Measurements from ENCODE around the gene RTP4. TPM values are rescaled to one million over a fixed set of nuclear protein-coding genes. Genes with fewer than 3 reads are reported as not detected.

Gene RTP4
- total RNA-seq, 1 experiment from 2014 or later, result 2.5 TPM

GRCh38 chr3:187325632-187326031, 42.6 kb upstream of the RTP4 start:
- no peaks in the 10 kb centered on the region for H3K36me3 ChIP-seq (ENCODE audit: control insufficient read depth, insufficient read depth, low read length)
- intact Hi-C loops (cut with micrococcal nuclease; ENCODE audit: unreplicated experiment) (no loop called here), in situ Hi-C loops (cut with HindIII; ENCODE audit: low pct_unique_long_range_greater_than_20kb, low sequenced_read_pairs) (no loop called here)
- H3K27me3 ChIP-seq (ENCODE audit: control insufficient read depth, insufficient read depth, low read length), result no peaks in the 10 kb centered on the region
- H3K27ac ChIP-seq (ENCODE audit: low read length), result no peak overlapping the region
- no TSS peak for BruUV-seq (replicated peaks)
- ATAC-seq, result no peak
- ChIA-PET POLR2A (no interaction called here), CTCF (no interaction called here)
- TF ChIP-seq TCF7L2 (IDR thresholded peaks at IDR 0.05; ENCODE audit: low read depth, low read length) (no peak), POLR2AphosphoS5 (IDR thresholded peaks at IDR 0.05; ENCODE audit: low read depth, low read length) (no peak), REST (IDR thresholded peaks at IDR 0.05; ENCODE audit: insufficient read depth in 1 of 2, low read depth in 2 of 2, low read length in 1 of 2) (no peak), SIN3A (IDR thresholded peaks at IDR 0.05; ENCODE audit: borderline replicate concordance, insufficient read depth, low read depth, low read length) (no peak)
- TF ChIP-seq, protein P1, sequence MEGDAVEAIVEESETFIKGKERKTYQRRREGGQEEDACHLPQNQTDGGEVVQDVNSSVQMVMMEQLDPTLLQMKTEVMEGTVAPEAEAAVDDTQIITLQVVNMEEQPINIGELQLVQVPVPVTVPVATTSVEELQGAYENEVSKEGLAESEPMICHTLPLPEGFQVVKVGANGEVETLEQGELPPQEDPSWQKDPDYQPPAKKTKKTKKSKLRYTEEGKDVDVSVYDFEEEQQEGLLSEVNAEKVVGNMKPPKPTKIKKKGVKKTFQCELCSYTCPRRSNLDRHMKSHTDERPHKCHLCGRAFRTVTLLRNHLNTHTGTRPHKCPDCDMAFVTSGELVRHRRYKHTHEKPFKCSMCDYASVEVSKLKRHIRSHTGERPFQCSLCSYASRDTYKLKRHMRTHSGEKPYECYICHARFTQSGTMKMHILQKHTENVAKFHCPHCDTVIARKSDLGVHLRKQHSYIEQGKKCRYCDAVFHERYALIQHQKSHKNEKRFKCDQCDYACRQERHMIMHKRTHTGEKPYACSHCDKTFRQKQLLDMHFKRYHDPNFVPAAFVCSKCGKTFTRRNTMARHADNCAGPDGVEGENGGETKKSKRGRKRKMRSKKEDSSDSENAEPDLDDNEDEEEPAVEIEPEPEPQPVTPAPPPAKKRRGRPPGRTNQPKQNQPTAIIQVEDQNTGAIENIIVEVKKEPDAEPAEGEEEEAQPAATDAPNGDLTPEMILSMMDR (IDR thresholded peaks at IDR 0.05), result no peak
- H3K4me3 ChIP-seq (ENCODE audit: low read depth in 2 of 2, low read length in 2 of 2), result no peak overlapping the region
- no peaks in the 10 kb centered on the region for H3K9me3 ChIP-seq (ENCODE audit: control insufficient read depth, insufficient read depth, low read depth, low read length)
- DNase-seq (ENCODE audit: low read depth, low spot score), result no peak
- no peaks in the 10 kb centered on the region for H3K4me1 ChIP-seq (ENCODE audit: control insufficient read depth, insufficient read depth, low read length)

GRCh38 chr3:187327845-187328244, 40.3 kb upstream of the RTP4 start:
- Histone ChIP-seq H3K27ac (ENCODE audit: low read length) (peak overlapping the region; percentile 20; the same call in 1 of the 2 replicates), H3K27me3 (ENCODE audit: control insufficient read depth, insufficient read depth, low read length) (no peaks in the 10 kb centered on the region), H3K4me3 (ENCODE audit: low read depth in 2 of 2, low read length in 2 of 2) (no peak overlapping the region), H3K9me3 (ENCODE audit: control insufficient read depth, insufficient read depth, low read depth, low read length) (no peaks in the 10 kb centered on the region), H3K36me3 (ENCODE audit: control insufficient read depth, insufficient read depth, low read length) (no peaks in the 10 kb centered on the region), H3K4me1 (ENCODE audit: control insufficient read depth, insufficient read depth, low read length) (no peaks in the 10 kb centered on the region)
- ChIA-PET CTCF (interaction anchor here (1.1 kb wide), 1 partner anchor 351 kb away, joined by 3 read pairs; no protein-coding TSS in a partner anchor), POLR2A (no interaction called here)
- TF ChIP-seq SIN3A (IDR thresholded peaks at IDR 0.05; ENCODE audit: borderline replicate concordance, insufficient read depth, low read depth, low read length), result no peak
- TF ChIP-seq REST (IDR thresholded peaks at IDR 0.05; ENCODE audit: insufficient read depth in 1 of 2, low read depth in 2 of 2, low read length in 1 of 2), result no peak
- TF ChIP-seq, protein P1 (IDR thresholded peaks at IDR 0.05), result no peak
- no peak for TF ChIP-seq TCF7L2 (IDR thresholded peaks at IDR 0.05; ENCODE audit: low read depth, low read length)
- no peak for TF ChIP-seq POLR2AphosphoS5 (IDR thresholded peaks at IDR 0.05; ENCODE audit: low read depth, low read length)
- DNase-seq (ENCODE audit: low read depth, low spot score), result no peak
- intact Hi-C loops (cut with micrococcal nuclease; ENCODE audit: unreplicated experiment), result no loop called here
- no peak for ATAC-seq
- BruUV-seq (replicated peaks), result no TSS peak
- in situ Hi-C loops (cut with HindIII; ENCODE audit: low pct_unique_long_range_greater_than_20kb, low sequenced_read_pairs), result no loop called here
